ENCODE measurements around the gene APBA1.

- TF ChIP-seq CTCF (IDR thresholded peaks at IDR 0.05; ENCODE audit: low read depth, low read length): no peak
- TF ChIP-seq MAX (IDR thresholded peaks at IDR 0.05; ENCODE audit: low read depth, low read length): no peak
These were observed 216.9 kb downstream of the APBA1 start for GRCh38 chr9:69455311-69455710.

Data from NB4 (cell line).